HG03060 (cell line): ENCODE data around the gene WDR77.

ENCODE experiments used
- ATAC-seq: cut with Tn5 transposase; IDR thresholded peaks from one replicate; pipeline ENCODE4 v1.9.1; 2021; ENCODE audit warnings: low read depth, moderate number of reproducible peaks; ENCODE audit not compliant: unreplicated experiment

Gene WDR77

DNA sequence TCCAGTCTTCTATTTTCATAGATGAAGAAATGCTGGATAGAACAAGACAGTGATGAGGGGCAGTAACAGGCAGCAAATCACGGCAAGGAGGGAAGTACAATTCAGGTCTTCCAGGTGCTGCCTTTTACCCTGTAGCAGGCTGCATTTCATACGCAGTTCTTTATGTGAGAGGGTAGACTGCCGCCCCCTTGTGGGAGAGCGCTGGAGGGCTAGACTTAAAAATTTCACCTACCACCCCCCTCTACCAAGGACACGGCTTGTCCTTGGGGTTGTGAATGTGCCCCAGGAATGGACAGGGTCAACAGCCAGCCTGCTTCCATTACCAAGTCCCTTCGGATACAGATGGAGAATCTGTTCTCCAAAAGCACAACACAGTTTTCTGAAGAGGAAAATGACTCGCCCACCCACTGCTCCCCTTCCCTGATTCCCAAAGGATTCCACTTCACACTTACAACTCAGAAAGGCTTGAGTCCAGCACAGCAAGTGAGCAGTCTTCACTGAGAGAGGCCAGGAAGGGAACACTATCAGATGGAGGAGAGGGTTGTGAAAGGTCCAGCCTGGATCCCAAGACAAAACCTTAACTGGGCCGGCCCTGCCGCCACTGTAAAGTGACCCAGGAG is 7.4 kb downstream of the WDR77 start:
- ATAC-seq, result no peak

DNA sequence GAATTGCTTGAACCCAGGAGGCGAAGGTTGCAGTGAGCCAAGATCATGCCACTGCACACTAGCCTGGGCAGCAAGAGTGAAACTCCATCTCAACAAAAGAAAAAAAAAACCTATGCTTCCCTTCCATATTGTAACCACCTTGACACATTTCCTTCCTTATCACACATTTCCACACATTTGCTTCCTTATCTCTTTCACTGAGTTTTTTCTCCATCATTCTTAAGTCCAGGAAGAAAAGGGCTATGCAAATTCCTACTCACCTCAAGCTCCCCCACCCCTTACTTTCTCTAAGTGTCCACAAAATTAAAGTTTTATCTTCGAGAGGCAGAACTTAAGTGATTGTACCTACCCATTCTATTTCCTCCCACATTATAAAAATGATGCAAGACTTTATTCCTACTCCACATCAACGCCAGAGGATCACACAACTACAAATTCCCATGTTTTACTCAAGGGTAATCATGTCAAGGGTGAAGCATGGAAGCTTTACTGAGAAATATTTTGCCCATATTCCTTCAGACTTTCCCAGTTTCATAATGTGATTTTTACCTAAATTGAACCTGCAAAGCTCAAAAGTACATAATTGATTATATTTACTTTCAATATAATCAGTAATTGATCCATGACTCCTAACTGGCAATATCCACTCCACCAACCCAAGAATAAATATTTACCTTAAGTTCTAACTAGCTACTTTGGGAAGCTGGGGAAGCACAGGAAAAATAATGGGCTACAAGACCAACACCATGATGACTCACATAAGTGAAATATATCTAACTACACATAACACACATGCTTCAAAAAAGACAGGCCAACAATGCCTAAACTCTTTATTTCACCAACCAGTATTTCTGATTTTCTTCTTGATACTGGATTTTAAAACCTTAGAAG is 9.3 kb downstream of the WDR77 start:
- no peak for ATAC-seq

DNA sequence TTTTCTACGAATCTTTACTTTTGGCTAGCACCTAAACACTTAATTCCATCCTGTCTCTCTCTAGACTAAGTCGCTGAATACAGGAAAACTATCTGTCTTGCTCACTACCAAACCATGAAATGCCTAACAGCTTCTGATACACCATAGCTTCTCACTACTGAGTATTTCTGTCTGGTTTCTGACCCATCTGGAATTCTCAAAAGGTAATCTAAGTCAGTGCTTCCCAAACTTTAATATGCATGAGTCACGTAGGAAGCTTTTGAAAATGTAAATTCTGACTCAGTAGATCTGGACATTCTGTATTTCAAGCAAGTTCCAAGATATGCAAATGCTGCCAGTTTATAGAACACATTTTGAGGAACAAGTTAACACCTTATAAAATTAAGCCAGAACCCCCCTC is 12.3 kb downstream of the WDR77 start:
- no peak for ATAC-seq

DNA sequence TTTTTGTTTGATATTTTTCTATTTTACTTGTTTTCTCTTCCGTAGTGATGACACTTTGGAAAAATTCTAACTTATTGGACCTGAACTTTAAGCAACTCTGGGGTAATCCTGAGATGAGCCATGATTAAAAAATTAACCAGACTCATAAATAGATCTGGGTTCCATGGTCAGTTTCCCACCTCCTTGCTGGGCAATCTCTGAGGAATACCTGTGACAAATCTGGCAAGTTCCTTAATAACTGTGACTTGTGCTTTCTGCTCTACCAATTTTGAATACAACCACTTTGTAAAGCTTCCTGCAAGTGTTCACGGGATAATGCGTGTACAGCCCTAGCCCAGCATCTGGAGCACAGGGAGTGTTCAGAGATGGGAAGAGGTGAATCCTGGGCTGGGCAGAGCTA is 24.8 kb downstream of the WDR77 start:
- no peak for ATAC-seq

DNA sequence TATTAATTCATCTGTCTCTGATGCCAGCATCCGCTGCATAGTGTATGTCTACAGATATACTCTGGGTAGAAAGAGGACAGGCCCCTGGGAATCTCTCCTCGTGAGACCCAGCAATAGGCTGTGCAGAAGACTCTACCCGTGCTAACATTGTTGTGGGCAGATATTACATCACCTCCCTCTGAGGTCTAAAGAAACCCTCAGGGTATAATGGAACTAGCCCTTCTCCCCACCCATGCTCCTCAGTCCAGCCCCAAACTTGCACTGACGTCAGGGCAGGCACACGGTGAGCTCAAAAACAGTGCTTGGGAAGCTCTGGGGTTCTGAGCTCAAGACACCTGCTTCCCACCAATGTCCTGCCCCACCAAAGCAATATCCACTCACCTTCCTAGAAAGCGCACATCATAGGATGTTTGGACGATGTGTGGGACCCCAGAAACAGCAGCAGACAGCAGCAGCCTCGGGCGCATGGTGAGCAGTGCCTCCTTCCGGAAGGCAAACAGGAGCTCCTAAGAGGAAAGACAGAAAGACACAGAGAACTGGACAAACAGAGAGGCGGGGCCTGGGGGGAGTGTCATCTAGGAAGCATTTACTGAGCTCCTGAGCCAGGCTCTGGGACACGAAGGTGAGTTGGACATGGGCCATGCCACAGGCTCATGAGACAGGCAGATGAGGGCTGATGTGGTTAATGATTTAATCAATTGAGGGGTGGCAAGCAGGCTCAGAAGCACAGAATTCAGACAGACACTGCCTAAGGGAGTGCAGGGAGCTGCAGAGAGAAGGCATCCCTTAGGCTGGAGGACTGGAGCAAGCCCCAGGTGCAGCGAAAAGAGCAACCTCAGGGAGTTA is 26.3 kb downstream of the WDR77 start:
- no peak for ATAC-seq

DNA sequence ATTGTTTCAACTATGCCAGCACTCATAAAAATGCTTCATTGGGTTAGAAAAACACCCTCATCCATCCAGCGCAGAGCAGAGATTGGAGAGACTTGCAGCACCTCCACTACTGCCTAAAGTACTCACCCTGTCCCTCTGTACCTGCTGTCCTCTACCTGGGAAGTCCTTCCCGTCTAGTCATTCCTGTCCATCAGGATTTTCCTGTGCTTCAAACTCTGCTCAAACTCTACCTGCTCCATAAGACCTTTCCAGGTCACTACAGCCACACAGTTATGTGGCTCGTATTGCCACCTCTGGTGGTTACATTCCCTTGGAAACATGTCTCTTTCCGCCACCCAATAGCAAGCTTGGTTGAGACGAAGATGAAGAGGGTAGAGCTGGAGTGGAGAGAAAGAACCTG is 28.7 kb downstream of the WDR77 start:
- ATAC-seq, result no peak

DNA sequence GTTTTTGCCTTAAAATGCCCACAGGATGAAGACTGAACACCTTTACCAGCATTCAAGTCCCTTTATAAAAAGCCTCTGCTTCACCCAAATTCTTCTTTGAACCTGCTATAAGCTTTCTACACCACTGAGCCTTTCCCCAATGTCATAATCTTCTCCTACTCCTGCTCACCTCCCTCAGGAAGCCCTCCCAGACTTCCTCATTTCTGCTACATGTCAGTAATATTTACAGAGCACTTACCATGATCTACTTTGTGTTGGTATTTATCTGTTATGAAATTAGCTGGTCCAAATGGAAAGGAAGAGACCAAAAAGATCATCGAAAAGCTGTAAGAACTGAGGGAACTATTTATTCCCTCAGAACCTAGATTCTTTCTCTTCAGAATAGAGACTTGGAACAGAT is 30.0 kb downstream of the WDR77 start:
- ATAC-seq, result no peak

DNA sequence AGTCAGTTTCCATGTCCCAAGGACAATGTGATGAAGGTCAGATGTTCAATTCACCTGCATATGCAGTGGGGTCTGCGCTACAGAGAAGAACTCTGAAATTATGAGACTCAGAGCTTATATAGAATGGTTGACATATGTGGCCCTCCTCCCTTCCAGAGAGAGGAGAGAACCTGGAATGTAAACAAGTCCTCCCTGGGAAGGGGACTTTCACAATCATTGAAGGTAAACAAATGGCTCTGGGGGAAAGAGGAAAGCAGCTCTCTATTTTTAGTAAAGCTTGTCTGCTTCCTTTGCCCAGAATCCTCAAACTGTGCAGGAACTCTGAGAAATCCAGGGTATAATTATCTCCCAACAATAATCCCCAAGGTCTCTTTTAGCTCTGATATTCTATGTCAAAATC is 31.3 kb downstream of the WDR77 start:
- ATAC-seq, result no peak

DNA sequence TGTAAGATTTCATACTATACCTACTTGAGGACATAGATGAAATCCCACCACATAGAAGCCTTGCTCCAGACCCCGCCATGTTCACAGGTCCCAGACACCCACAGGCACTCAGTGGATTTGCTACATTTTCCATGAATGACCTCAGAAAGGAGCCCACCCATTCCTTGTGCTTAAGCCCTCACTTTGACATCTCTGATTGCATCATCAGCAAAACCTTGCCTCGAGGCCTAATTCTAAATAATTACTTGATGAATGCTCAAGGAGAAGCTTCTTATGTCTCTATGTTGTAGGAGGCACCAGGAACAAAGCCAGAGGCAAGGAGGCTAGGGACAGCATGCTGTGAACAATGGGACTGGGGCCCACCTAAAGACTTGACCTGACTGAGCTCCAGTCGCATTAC is 33.6 kb downstream of the WDR77 start:
- ATAC-seq, result no peak

DNA sequence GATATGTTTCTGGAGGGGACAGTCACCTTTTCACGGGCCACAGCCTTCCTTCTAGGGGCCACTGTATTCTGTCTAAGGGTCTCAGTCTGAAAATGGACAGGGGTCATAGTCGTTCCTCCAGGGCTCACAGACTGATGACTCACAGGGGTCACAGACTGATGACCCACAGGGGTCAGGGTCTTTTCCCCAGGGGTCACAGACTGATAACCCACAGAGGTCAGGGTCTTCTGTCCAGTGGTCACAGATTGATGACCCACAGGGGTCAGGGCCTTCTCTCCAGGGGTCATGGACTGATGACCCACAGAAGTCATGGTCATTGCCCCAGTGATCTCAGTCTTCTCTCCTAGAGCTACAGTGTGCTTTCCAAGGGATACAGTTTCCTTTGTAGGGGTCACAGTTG is 34.3 kb downstream of the WDR77 start:
- no peak for ATAC-seq

DNA sequence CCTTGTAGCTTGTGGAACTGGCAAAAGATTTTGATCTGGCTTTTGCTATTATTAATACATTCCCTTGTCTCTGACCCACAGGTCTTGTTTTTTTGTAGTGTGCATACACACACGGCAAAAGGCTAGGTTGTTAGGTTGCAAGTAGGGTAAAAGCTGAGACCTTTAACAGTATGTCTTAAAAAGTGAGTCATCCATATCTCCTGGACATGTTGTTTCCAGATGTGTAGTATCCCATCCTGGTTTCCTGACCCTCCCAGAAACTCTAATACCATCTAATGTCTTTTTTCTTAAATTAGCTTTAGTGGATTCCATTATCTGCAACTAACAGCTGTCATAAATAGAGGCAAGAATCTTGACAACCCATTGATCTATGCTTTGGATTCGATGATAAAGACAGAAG is 36.2 kb downstream of the WDR77 start:
- no peak for ATAC-seq

DNA sequence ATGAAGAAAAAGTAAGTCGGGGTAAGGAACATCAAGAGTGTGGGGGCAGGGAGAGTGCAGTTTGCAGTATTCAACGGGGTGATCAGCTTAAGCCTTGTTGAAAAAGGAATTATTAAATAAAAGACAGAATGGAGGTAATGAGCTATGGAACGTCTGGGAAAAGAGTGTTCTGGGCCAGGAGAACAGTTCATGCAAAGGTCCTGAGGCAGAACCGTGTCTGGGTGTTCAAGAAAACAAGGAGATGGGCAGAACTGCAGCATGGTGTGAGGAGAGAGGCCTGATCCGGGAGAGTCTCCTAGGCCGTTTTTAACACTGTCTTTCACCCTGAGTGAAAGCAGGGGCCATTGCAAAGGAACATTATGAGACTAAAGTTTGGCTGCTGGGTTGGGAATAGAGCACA is 41.8 kb downstream of the WDR77 start:
- ATAC-seq, result no peak

DNA sequence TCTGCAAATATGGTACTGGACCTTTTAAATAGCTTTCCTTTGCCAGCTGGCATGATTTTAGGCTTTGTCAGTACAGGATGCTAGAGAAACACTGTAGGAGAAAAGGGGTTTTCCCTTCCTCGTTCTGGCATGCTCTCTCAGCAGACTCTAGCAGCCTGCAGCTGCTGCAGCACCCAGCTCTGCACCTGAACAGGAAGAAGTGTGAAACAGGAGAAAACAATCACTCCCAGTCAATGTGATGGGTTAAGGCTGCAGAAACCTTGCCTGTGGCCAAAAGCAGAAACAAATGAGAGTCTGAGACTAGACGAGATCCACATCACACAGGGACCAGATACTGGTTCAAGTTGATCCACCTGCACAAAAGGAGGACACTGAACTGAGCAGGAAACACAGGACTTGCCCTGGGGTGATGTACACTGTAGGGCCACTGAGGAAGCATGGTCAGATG is 42.7 kb downstream of the WDR77 start:
- ATAC-seq, result peak; percentile 52

DNA sequence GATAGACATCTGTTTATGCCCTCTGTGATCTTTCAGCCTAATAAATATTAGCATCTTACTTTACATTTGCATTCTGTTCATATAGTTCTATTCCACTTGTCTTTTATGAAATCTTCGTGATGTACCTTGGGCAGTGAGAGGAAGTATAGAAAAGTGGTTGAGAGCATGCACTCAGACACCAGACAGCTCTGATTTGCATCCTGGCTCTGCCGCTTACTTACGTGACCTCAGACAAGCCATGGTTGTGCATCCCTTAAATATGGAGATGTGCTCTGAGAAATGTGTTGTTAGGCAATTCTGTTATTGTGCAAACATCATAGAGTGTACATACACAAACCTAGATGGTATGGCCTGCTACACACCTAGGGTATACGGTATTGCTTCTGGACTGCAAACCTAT is 44.5 kb downstream of the WDR77 start:
- ATAC-seq, result no peak

DNA sequence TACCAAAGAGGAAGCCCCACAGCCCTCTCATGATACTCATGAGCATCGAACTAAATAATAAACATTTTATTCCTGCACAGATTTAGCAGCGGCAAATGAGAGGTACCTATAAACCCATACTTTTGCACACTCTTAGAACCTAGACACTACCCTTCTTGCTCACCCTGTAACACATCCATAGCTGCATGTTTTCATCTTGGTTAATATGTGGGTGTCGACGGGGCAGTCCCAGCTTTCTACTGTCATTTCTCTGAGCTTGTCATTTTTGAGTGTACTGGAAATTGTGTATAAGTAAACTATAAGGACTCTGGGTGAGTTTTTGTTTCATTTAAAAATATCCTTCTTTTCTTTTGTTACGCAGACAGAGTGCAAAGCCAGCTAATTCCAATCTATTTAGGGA is 47.0 kb downstream of the WDR77 start:
- no peak for ATAC-seq

DNA sequence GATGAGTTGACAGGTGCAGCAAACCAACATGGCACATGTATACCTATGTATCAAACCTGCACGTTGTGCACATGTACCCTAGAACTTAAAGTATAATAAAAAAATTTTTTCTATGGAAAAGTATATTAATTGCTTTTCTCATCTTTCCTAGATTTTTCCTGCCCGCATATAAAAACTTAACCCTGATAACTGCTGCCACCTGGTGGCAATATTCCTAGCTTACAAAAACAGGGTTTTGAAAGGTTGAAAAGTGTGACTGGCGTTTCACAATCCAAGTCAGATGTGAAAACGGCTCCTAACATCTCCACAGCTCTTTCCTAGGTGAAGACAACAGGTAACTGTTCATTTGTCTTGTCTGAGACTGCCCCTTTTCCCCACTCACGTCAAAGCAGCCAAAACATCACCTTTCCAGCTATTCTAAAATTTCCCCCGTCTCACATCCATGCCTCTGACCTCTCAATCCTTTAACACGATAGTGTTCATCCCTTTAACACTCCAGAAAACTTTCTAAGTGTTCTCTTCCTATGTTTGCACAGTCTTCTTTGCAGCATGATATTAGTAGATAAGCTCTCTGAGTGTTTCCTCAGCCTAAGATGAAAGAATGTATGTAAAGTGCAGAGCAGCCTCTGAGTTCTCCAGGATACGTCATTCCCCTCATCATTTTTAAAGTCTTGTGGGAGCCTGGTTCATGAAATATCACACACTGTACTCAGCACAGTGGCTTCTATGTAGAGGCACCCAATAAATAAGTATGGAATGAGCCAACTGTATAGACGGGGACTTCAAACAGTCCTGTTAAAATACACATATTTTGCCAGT is 49.1 kb downstream of the WDR77 start:
- no peak for ATAC-seq

DNA sequence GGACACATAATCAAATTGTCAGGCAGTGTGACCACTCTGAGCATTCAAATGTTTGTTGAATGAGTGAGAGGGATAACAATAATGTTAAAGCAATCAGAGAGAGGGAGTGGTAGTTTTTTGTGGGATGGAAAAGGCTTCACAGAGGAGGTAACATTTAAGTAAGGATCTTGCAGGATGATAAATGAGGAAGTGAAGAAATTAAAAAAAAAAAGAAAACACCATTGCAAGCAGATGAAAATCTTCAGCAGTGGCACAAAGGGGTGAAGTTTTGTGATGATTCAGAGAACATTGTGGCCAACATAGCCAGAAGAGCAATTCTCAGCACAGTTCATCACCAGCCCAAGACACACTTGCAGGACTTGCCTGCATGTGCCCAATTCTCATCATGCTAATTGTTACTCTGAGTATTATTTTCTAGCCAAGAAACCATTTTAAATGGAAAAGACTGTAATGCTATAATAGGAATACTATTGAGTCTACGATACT is 56.6 kb downstream of the WDR77 start:
- ATAC-seq, result no peak

DNA sequence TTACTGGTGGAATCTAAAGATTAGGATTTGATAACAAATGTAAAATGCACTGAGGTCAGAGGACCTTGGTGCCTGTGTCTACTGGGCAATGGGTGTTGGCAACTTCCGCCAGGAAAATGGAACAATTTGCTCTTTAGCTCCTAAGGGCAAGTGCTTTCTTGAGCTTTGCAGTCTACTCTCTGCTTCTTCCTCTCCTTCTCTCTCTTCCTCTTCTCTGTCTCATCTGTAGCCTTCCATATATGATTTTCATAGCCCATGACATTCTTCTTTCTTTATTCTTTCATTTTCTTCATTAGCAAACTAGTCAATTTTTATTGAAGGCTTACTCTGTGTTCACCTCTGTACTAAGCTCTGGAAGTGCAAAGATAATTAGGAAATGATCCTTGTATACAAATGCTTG is 57.0 kb downstream of the WDR77 start:
- no peak for ATAC-seq
